Tibial nerve (tissue), 4 donors: ENCODE data around the gene IDI1. TPM values are rescaled to one million over a fixed set of nuclear protein-coding genes. Genes with fewer than 3 reads are reported as not detected.

Experiments
- DNase-seq, 2 donors: peaks; one replicate each; pipeline ENCODE4 v3.0.0-alpha.2; 2019; ENCODE audit warnings: low spot score in 2 of 2
- H3K27ac ChIP-seq, 4 donors: fragments of 200-600 bp; sonication (generic) in 3 of 4; one replicate each; pipeline ENCODE4 v1.5.1; 2017 to 2019; ENCODE audit warnings: mild to moderate bottlenecking in 1 of 4
- H3K27me3 ChIP-seq, 2 donors: fragments of 200-600 bp; sonication (generic) in 1 of 2; one replicate each; pipeline versions ENCODE4 v1.5.1 to v1.6.0; 2017 to 2019
- H3K36me3 ChIP-seq, 3 donors: fragments of 200-600 bp; sonication (generic); one replicate each; pipeline ENCODE4 v1.5.1; 2018 to 2019
- H3K4me1 ChIP-seq, 4 donors: fragments of 200-600 bp; sonication (generic) in 3 of 4; one replicate each; pipeline ENCODE4 v1.5.1; 2017 to 2019
- H3K4me3 ChIP-seq, 4 donors: fragments of 200-600 bp; sonication (generic) in 3 of 4; one replicate each; pipeline ENCODE4 v1.5.1; 2017 to 2019; ENCODE audit warnings: mild to moderate bottlenecking in 1 of 4, moderate library complexity in 1 of 4
- H3K9me3 ChIP-seq, 4 donors: fragments of 200-600 bp; sonication (generic) in 3 of 4; one replicate each; pipeline ENCODE4 v1.5.1; 2017 to 2019
- EP300 ChIP-seq, 2 donors: sonication (generic); formaldehyde crosslinking; IDR thresholded peaks; one replicate each; pipeline ENCODE4 v1.6.1; 2017; ENCODE audit warnings: antibody characterized with exemption in 2 of 2, mild to moderate bottlenecking in 1 of 2
- POLR2A ChIP-seq, 2 donors: fragments of 450-650 bp; IDR thresholded peaks; one replicate each; pipeline ENCODE4 v1.6.1; 2017; ENCODE audit warnings: antibody characterized with exemption in 2 of 2, mild to moderate bottlenecking in 2 of 2, moderate library complexity in 2 of 2
- WGBS, 2 donors: methylation state at CpG; one replicate each; pipeline ENCODE4 v1.1.5; 2018; 5-methylcytosine and 5-hydroxymethylcytosine counted together
- total RNA-seq, 4 donors: library from RNA; depleted of rRNA; stranded (reverse); fragments of >200 nt; gene quantifications; one replicate each; pipeline ENCODE4 v1.1.0, GENCODE V29; 2016
- TF ChIP-seq, protein P1 (sequence below), 5 experiments: fragments of 200-600 bp in 3 of 5; fragments of 450-650 bp in 2 of 5; sonication (generic) in 3 of 5; IDR thresholded peaks; one replicate each; pipeline ENCODE4 v1.5.1; 2016 to 2019; ENCODE audit warnings: antibody characterized with exemption in 5 of 5, mild to moderate bottlenecking in 3 of 5, moderate library complexity in 2 of 5

The IDI1 gene
- total RNA-seq, 4 donors from 2014 or later = 25.5 to 41.0 (median 33.4) TPM

- Histone ChIP-seq H3K4me3 (no peak overlapping the region), H3K36me3 (peaks cover 0 to 6% (median 0%) of the 10 kb centered on the region in 3 donors), H3K27ac (no peak overlapping the region), H3K4me1 (peaks cover 0 to 13% (median 0%) of the 10 kb centered on the region in 4 donors), H3K27me3 (no peaks in the 10 kb centered on the region), H3K9me3 (no peaks in the 10 kb centered on the region)
- WGBS, 2 donors = 91 to 92% methylated on average over 4 of the region's 4 CpGs
- TF ChIP-seq, protein P1, sequence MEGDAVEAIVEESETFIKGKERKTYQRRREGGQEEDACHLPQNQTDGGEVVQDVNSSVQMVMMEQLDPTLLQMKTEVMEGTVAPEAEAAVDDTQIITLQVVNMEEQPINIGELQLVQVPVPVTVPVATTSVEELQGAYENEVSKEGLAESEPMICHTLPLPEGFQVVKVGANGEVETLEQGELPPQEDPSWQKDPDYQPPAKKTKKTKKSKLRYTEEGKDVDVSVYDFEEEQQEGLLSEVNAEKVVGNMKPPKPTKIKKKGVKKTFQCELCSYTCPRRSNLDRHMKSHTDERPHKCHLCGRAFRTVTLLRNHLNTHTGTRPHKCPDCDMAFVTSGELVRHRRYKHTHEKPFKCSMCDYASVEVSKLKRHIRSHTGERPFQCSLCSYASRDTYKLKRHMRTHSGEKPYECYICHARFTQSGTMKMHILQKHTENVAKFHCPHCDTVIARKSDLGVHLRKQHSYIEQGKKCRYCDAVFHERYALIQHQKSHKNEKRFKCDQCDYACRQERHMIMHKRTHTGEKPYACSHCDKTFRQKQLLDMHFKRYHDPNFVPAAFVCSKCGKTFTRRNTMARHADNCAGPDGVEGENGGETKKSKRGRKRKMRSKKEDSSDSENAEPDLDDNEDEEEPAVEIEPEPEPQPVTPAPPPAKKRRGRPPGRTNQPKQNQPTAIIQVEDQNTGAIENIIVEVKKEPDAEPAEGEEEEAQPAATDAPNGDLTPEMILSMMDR (IDR thresholded peaks at IDR 0.05) = no peak
- no peak for TF ChIP-seq POLR2A (IDR thresholded peaks at IDR 0.05)
- no peak for TF ChIP-seq EP300 (IDR thresholded peaks at IDR 0.05)
- DNase-seq = no peak
Observed at GRCh38 chr10:1064964-1065247, 16.0 kb upstream of the IDI1 start.

DNA sequence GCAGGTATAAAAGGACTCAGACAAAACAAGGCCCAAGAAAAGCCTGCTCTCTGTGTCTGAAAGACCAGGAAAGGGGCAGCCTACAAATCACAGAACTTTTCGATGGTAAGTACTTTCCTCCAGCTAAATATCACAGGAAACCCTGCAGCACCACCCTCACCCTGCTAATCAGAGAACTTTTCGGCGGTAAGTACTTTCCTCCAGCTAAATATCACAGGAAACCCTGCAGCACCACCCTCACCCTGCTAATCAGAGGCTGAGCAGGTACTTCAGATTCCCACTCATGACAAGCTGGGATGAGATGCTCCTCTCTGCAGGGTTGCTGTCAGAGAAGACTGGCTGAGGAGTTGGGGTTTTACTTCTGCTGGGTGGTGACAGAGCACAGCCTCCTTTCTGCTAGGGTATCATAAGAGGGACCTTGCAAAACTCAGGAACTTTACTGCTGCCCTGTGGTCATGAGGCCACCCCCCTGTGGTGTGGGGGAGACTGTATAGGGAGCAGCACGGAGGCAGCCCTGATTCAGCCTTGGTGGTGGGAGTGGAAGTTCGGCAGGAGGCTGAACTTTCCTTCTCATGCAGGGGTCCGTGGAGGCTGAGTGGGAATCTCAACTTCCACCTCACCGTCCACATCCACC lies 14.4 kb upstream of the IDI1 start:
- DNase-seq = no peak
- H3K36me3 ChIP-seq = peaks cover 0 to 6% (median 0%) of the 10 kb centered on the region in 3 donors
- no peak overlapping the region for H3K27ac ChIP-seq
- no peak for TF ChIP-seq EP300 (IDR thresholded peaks at IDR 0.05)
- TF ChIP-seq, protein P1 (IDR thresholded peaks at IDR 0.05) = no peak
- TF ChIP-seq POLR2A (IDR thresholded peaks at IDR 0.05) = no peak
- 84 to 88% methylated on average over 7 of the region's 7 CpGs for WGBS, 2 donors
- H3K4me1 ChIP-seq = peaks cover 0 to 22% (median 0%) of the 10 kb centered on the region in 4 donors
- H3K9me3 ChIP-seq = no peaks in the 10 kb centered on the region
- H3K27me3 ChIP-seq = no peaks in the 10 kb centered on the region
- no peak overlapping the region for H3K4me3 ChIP-seq

GRCh38 chr10:1061930-1062774 lies 13.2 kb upstream of the IDI1 start:
- peaks cover 0 to 34% (median 6%) of the 10 kb centered on the region in 4 donors for H3K4me1 ChIP-seq
- no peak for DNase-seq
- no peaks in the 10 kb centered on the region for H3K9me3 ChIP-seq
- H3K27me3 ChIP-seq = no peaks in the 10 kb centered on the region
- peaks cover 0 to 6% (median 0%) of the 10 kb centered on the region in 3 donors for H3K36me3 ChIP-seq
- WGBS, 2 donors = 86 to 89% methylated on average over 7 of the region's 7 CpGs
- H3K4me3 ChIP-seq = no peak overlapping the region
- H3K27ac ChIP-seq = no peak overlapping the region
- TF ChIP-seq EP300 (IDR thresholded peaks at IDR 0.05) = no peak
- TF ChIP-seq, protein P1 (IDR thresholded peaks at IDR 0.05) = no peak
- no peak for TF ChIP-seq POLR2A (IDR thresholded peaks at IDR 0.05)

GRCh38 chr10:1059902-1060301 lies 11.0 kb upstream of the IDI1 start:
- WGBS, 2 donors = 87 to 94% methylated on average over 8 of the region's 8 CpGs
- Histone ChIP-seq H3K4me1 (peaks cover 0 to 42% (median 13%) of the 10 kb centered on the region in 4 donors), H3K27ac (no peak overlapping the region), H3K36me3 (peaks cover 0 to 6% (median 0%) of the 10 kb centered on the region in 3 donors), H3K4me3 (no peak overlapping the region), H3K27me3 (no peaks in the 10 kb centered on the region), H3K9me3 (no peaks in the 10 kb centered on the region)
- DNase-seq = no peak
- TF ChIP-seq EP300 (IDR thresholded peaks at IDR 0.05) = no peak
- TF ChIP-seq, protein P1 (IDR thresholded peaks at IDR 0.05) = no peak
- TF ChIP-seq POLR2A (IDR thresholded peaks at IDR 0.05) = no peak

DNA sequence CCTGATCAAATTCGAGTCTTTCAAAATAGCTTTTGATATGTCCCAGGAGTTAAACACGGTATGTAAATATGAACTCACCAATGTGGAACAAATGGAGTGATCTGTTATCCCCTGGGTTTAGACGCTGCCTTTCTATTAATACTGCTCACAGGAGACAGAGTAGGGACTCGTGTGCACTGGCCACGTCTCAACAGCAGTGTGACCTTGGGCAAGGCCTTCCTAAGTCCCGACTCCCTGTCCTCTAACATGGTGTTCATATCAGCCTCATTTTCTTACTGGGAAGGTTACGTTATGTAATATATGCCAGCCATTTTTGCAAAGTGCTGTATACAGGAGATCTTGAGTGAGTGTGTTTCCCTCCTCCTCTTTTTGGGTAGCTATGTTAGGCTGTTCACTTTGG lies 9.1 kb upstream of the IDI1 start:
- peak overlapping the region in 1 of 4 donors; percentile 87 for H3K4me3 ChIP-seq
- peaks cover 0 to 60% (median 24%) of the 10 kb centered on the region in 4 donors for H3K4me1 ChIP-seq
- no peaks in the 10 kb centered on the region for H3K9me3 ChIP-seq
- 77 to 82% methylated on average over 7 of the region's 7 CpGs for WGBS, 2 donors
- no peak for DNase-seq
- H3K27ac ChIP-seq = no peak overlapping the region
- no peaks in the 10 kb centered on the region for H3K27me3 ChIP-seq
- peaks cover 0 to 10% (median 0%) of the 10 kb centered on the region in 3 donors for H3K36me3 ChIP-seq
- TF ChIP-seq POLR2A (IDR thresholded peaks at IDR 0.05) (no peak), EP300 (IDR thresholded peaks at IDR 0.05) (no peak)
- TF ChIP-seq, protein P1 (IDR thresholded peaks at IDR 0.05) = no peak
